ENCODE measurements around the gene NCAPD3. TPM values are rescaled to one million over a fixed set of nuclear protein-coding genes. Genes with fewer than 3 reads are reported as not detected.

NCAPD3 gene
- total RNA-seq, 2 donors from 2014 or later: 42.6 to 45.5 TPM

GRCh38 chr11:134158023-134158422 lies 65.7 kb downstream of the NCAPD3 start:
- Mint-ChIP-seq H3K36me3 (ENCODE audit: low read depth) (peaks cover 86% of the 10 kb centered on the region), H3K9me3 (peaks cover 19% of the 10 kb centered on the region), H3K27ac (no peak overlapping the region), H3K27me3 (ENCODE audit: insufficient read depth) (peaks cover 2% of the 10 kb centered on the region), H3K4me3 (no peak overlapping the region), H3K4me1 (no peaks in the 10 kb centered on the region)
- H3K9me3 ChIP-seq (ENCODE audit: control insufficient read depth, low read length): peaks cover 21% of the 10 kb centered on the region
- TF ChIP-seq CTCF (conservative IDR thresholded peaks at IDR 0.05): no peak
- H3K36me3 ChIP-seq (ENCODE audit: control insufficient read depth, insufficient read depth, low read length): peaks cover 85% of the 10 kb centered on the region
- H3K9ac ChIP-seq (ENCODE audit: extremely low read depth, low read length, poor library complexity, severe bottlenecking): no peak overlapping the region
- DNase-seq: no peak
- H3K27me3 ChIP-seq (ENCODE audit: control insufficient read depth, insufficient read depth, low read length, poor library complexity, severe bottlenecking): no peaks in the 10 kb centered on the region
- H3K4me1 ChIP-seq (ENCODE audit: control insufficient read depth, insufficient read depth, low read length): no peaks in the 10 kb centered on the region
- H3K27ac ChIP-seq (ENCODE audit: low read depth, low read length): no peak overlapping the region
- no peak overlapping the region for H3K4me3 ChIP-seq (ENCODE audit: low read length)
- 95 to 98% methylated on average over 8 to 9 of the region's 9 CpGs for WGBS, 2 experiments (ENCODE audit: insufficient coverage in 1 of 2, insufficient read length in 1 of 2)

- no peak for DNase-seq
- peaks cover 15% of the 10 kb centered on the region for H3K9me3 ChIP-seq (ENCODE audit: control insufficient read depth, low read length)
- no peak overlapping the region for H3K4me3 ChIP-seq (ENCODE audit: low read length)
- Mint-ChIP-seq H3K27ac (no peak overlapping the region), H3K4me3 (no peak overlapping the region), H3K27me3 (ENCODE audit: insufficient read depth) (no peaks in the 10 kb centered on the region), H3K9me3 (peaks cover 13% of the 10 kb centered on the region), H3K36me3 (ENCODE audit: low read depth) (peaks cover 80% of the 10 kb centered on the region), H3K4me1 (no peaks in the 10 kb centered on the region)
- no peak overlapping the region for H3K9ac ChIP-seq (ENCODE audit: extremely low read depth, low read length, poor library complexity, severe bottlenecking)
- H3K36me3 ChIP-seq (ENCODE audit: control insufficient read depth, insufficient read depth, low read length): peaks cover 83% of the 10 kb centered on the region
- H3K27me3 ChIP-seq (ENCODE audit: control insufficient read depth, insufficient read depth, low read length, poor library complexity, severe bottlenecking): no peaks in the 10 kb centered on the region
- 97 to 100% methylated on average over 1 to 4 of the region's 4 CpGs for WGBS, 2 experiments (ENCODE audit: insufficient coverage in 1 of 2, insufficient read length in 1 of 2)
- H3K27ac ChIP-seq (ENCODE audit: low read depth, low read length): no peak overlapping the region
- no peaks in the 10 kb centered on the region for H3K4me1 ChIP-seq (ENCODE audit: control insufficient read depth, insufficient read depth, low read length)
- TF ChIP-seq CTCF (conservative IDR thresholded peaks at IDR 0.05): no peak
These were observed 66.3 kb downstream of the NCAPD3 start for GRCh38 chr11:134157451-134157850.

- Histone ChIP-seq H3K27me3 (ENCODE audit: control insufficient read depth, insufficient read depth, low read length, poor library complexity, severe bottlenecking) (no peaks in the 10 kb centered on the region), H3K4me3 (ENCODE audit: low read length) (no peak overlapping the region), H3K4me1 (ENCODE audit: control insufficient read depth, insufficient read depth, low read length) (no peaks in the 10 kb centered on the region), H3K9me3 (ENCODE audit: control insufficient read depth, low read length) (peaks cover 3% of the 10 kb centered on the region), H3K27ac (ENCODE audit: low read depth, low read length) (no peak overlapping the region), H3K36me3 (ENCODE audit: control insufficient read depth, insufficient read depth, low read length) (peaks cover 83% of the 10 kb centered on the region), H3K9ac (ENCODE audit: extremely low read depth, low read length, poor library complexity, severe bottlenecking) (no peak overlapping the region)
- WGBS, 2 experiments (ENCODE audit: insufficient coverage in 1 of 2, insufficient read length in 1 of 2): 96% methylated on average over 19 to 28 of the region's 28 CpGs
- no peak for DNase-seq
- Mint-ChIP-seq H3K27me3 (ENCODE audit: insufficient read depth) (no peaks in the 10 kb centered on the region), H3K9me3 (peaks cover 2% of the 10 kb centered on the region), H3K27ac (no peak overlapping the region), H3K4me3 (no peak overlapping the region), H3K4me1 (no peaks in the 10 kb centered on the region), H3K36me3 (ENCODE audit: low read depth) (peaks cover 78% of the 10 kb centered on the region)
- no peak for TF ChIP-seq CTCF (conservative IDR thresholded peaks at IDR 0.05)
These were observed 67.6 kb downstream of the NCAPD3 start for GRCh38 chr11:134155946-134156865.
